Endothelial cell (in vitro differentiated cells): ENCODE data around the gene HPS3. TPM values are rescaled to one million over a fixed set of nuclear protein-coding genes. Genes with fewer than 3 reads are reported as not detected.

ENCODE experiments used
- DNase-seq: peaks from one replicate; pipeline ENCODE4 v3.0.0; 2021; ENCODE audit warnings: low spot score
- H3K27ac Mint-ChIP-seq: one replicate; pipeline ENCODE4 v1.8.0; 2021; ENCODE audit warnings: mixed read lengths, inconsistent platforms; ENCODE audit not compliant: unreplicated experiment
- H3K27me3 Mint-ChIP-seq: one replicate; pipeline ENCODE4 v1.8.0; 2021; ENCODE audit warnings: mild to moderate bottlenecking, moderate library complexity, mixed read lengths, inconsistent platforms; ENCODE audit not compliant: unreplicated experiment
- H3K36me3 Mint-ChIP-seq: one replicate; pipeline ENCODE4 v1.8.0; 2021; ENCODE audit warnings: mild to moderate bottlenecking, low read depth, mixed read lengths, inconsistent platforms; ENCODE audit not compliant: unreplicated experiment
- H3K4me1 Mint-ChIP-seq: one replicate; pipeline ENCODE4 v1.8.0; 2021; ENCODE audit warnings: mild to moderate bottlenecking, mixed read lengths, inconsistent platforms; ENCODE audit not compliant: unreplicated experiment
- H3K4me3 Mint-ChIP-seq: one replicate; pipeline ENCODE4 v1.8.0; 2021; ENCODE audit warnings: mild to moderate bottlenecking, mixed read lengths, inconsistent platforms; ENCODE audit not compliant: unreplicated experiment
- H3K9me3 Mint-ChIP-seq: one replicate; pipeline ENCODE4 v1.8.0; 2021; ENCODE audit warnings: mixed read lengths, inconsistent platforms; ENCODE audit not compliant: unreplicated experiment
- CTCF ChIP-seq: fragments of 200-600 bp; sonication (generic); IDR thresholded peaks from one replicate; pipeline ENCODE4 v1.5.0; 2021; ENCODE audit warnings: antibody characterized with exemption; ENCODE audit not compliant: unreplicated experiment
- total RNA-seq: library from RNA; stranded (reverse); fragmentation: NEBNext Ultra II Directional; extraction: Animal tissue kit (Norgen Biotek cat#: 25700); gene quantifications from one replicate; pipeline ENCODE4 v1.2.1, GENCODE V29; 2021; ENCODE audit not compliant: unreplicated experiment

The HPS3 gene
- total RNA-seq, 1 donor from 2014 or later: 18.8 TPM

GRCh38 chr3:149199474-149199873 is 70.0 kb downstream of the HPS3 start:
- no peak for TF ChIP-seq CTCF
- Mint-ChIP-seq H3K27ac (no peak overlapping the region), H3K9me3 (no peaks in the 10 kb centered on the region), H3K4me1 (peaks cover 14% of the 10 kb centered on the region), H3K4me3 (no peak overlapping the region), H3K36me3 (no peaks in the 10 kb centered on the region), H3K27me3 (peaks cover 1% of the 10 kb centered on the region)
- no peak for DNase-seq

GRCh38 chr3:149203758-149204157 is 74.3 kb downstream of the HPS3 start:
- Mint-ChIP-seq H3K27me3 (peaks cover 1% of the 10 kb centered on the region), H3K4me1 (peaks cover 3% of the 10 kb centered on the region), H3K36me3 (no peaks in the 10 kb centered on the region), H3K9me3 (no peaks in the 10 kb centered on the region), H3K4me3 (no peak overlapping the region), H3K27ac (no peak overlapping the region)
- TF ChIP-seq CTCF: no peak
- no peak for DNase-seq

GRCh38 chr3:149204390-149204991 is 75.1 kb downstream of the HPS3 start:
- no peak for DNase-seq
- no peak overlapping the region for H3K27ac Mint-ChIP-seq
- H3K4me1 Mint-ChIP-seq: peaks cover 3% of the 10 kb centered on the region
- no peaks in the 10 kb centered on the region for H3K9me3 Mint-ChIP-seq
- no peak overlapping the region for H3K4me3 Mint-ChIP-seq
- no peak for TF ChIP-seq CTCF
- H3K27me3 Mint-ChIP-seq: peaks cover 1% of the 10 kb centered on the region
- H3K36me3 Mint-ChIP-seq: no peaks in the 10 kb centered on the region

GRCh38 chr3:149207475-149207874 is 78.0 kb downstream of the HPS3 start:
- H3K27ac Mint-ChIP-seq: no peak overlapping the region
- H3K9me3 Mint-ChIP-seq: no peaks in the 10 kb centered on the region
- no peaks in the 10 kb centered on the region for H3K36me3 Mint-ChIP-seq
- TF ChIP-seq CTCF: no peak
- peaks cover 1% of the 10 kb centered on the region for H3K27me3 Mint-ChIP-seq
- H3K4me1 Mint-ChIP-seq: peaks cover 3% of the 10 kb centered on the region
- no peak overlapping the region for H3K4me3 Mint-ChIP-seq
- DNase-seq: no peak

GRCh38 chr3:149209431-149209830 is 80.0 kb downstream of the HPS3 start:
- Mint-ChIP-seq H3K4me3 (no peak overlapping the region), H3K4me1 (no peaks in the 10 kb centered on the region), H3K27ac (no peak overlapping the region), H3K27me3 (no peaks in the 10 kb centered on the region), H3K9me3 (no peaks in the 10 kb centered on the region), H3K36me3 (no peaks in the 10 kb centered on the region)
- no peak for TF ChIP-seq CTCF
- no peak for DNase-seq
